Body of pancreas (tissue), 4 donors: ENCODE data around the gene ATG101.

Source experiments
- CTCF ChIP-seq, 7 experiments: fragments of 450-650 bp in 4 of 7; fragments of 200-600 bp in 3 of 7; sonication (generic) in 3 of 7; IDR thresholded peaks; one replicate each; pipeline ENCODE4 v1.5.1; 2016 to 2019; ENCODE audit warnings: antibody characterized with exemption in 7 of 7
- POLR2A ChIP-seq, 3 donors: fragments of 450-650 bp; IDR thresholded peaks; one replicate each; pipeline ENCODE4 v1.6.1; 2016; ENCODE audit warnings: antibody characterized with exemption in 3 of 3, mild to moderate bottlenecking in 2 of 3

GRCh38 chr12:52057638-52058576 lies 11.9 kb upstream of the ATG101 start:
- no peak for TF ChIP-seq CTCF (IDR thresholded peaks at IDR 0.05)
- TF ChIP-seq POLR2A (IDR thresholded peaks at IDR 0.05): no peak
